NCI-H226 (cell line): ENCODE data around the gene YJEFN3.

ENCODE experiments used
- DNase-seq: peaks from one replicate; pipeline ENCODE4 v3.0.0-alpha.2; 2015

The YJEFN3 gene

GRCh38 chr19:19540064-19540714 is 11.5 kb downstream of the YJEFN3 start:
- no peak for DNase-seq

GRCh38 chr19:19540715-19541515 is 12.2 kb downstream of the YJEFN3 start:
- no peak for DNase-seq

- no peak for DNase-seq
These were observed 12.9 kb downstream of the YJEFN3 start for GRCh38 chr19:19541616-19542015.

- DNase-seq = no peak
These were observed 13.8 kb downstream of the YJEFN3 start for GRCh38 chr19:19542507-19542906.

GRCh38 chr19:19543101-19543500 is 14.4 kb downstream of the YJEFN3 start:
- no peak for DNase-seq

- no peak for DNase-seq
These were observed 14.9 kb downstream of the YJEFN3 start for GRCh38 chr19:19543640-19544039.

- no peak for DNase-seq
These were observed 15.7 kb downstream of the YJEFN3 start for GRCh38 chr19:19544257-19544953.

- DNase-seq = no peak
These were observed 16.4 kb downstream of the YJEFN3 start for GRCh38 chr19:19544954-19545591.

GRCh38 chr19:19545707-19546106 is 17.0 kb downstream of the YJEFN3 start:
- DNase-seq = no peak

GRCh38 chr19:19546751-19547162 is 18.0 kb downstream of the YJEFN3 start:
- no peak for DNase-seq

- no peak for DNase-seq
These were observed 19.1 kb downstream of the YJEFN3 start for GRCh38 chr19:19547674-19548336.

- no peak for DNase-seq
These were observed 20.4 kb downstream of the YJEFN3 start for GRCh38 chr19:19548915-19549759.

GRCh38 chr19:19549804-19550464 is 21.2 kb downstream of the YJEFN3 start:
- no peak for DNase-seq

GRCh38 chr19:19550485-19550929 is 21.8 kb downstream of the YJEFN3 start:
- DNase-seq = no peak

- DNase-seq = no peak
These were observed 22.5 kb downstream of the YJEFN3 start for GRCh38 chr19:19550972-19551852.

- no peak for DNase-seq
These were observed 23.1 kb downstream of the YJEFN3 start for GRCh38 chr19:19551853-19552192.

- DNase-seq = no peak
These were observed 24.1 kb downstream of the YJEFN3 start for GRCh38 chr19:19552798-19553197.

- no peak for DNase-seq
These were observed 25.0 kb downstream of the YJEFN3 start for GRCh38 chr19:19553670-19554069.

GRCh38 chr19:19554074-19555023 is 25.6 kb downstream of the YJEFN3 start:
- no peak for DNase-seq
